Inferior parietal cortex (tissue), 1 donor: ENCODE data around the gene SLC25A21.
A peak's percentile ranks its signal among the peaks of the same experiment; 100 is the strongest.

ENCODE experiments used
- DNase-seq: peaks from one replicate; pipeline ENCODE4 v3.0.0-alpha.2; 2016; ENCODE audit errors: extremely low spot score

The SLC25A21 gene

DNA sequence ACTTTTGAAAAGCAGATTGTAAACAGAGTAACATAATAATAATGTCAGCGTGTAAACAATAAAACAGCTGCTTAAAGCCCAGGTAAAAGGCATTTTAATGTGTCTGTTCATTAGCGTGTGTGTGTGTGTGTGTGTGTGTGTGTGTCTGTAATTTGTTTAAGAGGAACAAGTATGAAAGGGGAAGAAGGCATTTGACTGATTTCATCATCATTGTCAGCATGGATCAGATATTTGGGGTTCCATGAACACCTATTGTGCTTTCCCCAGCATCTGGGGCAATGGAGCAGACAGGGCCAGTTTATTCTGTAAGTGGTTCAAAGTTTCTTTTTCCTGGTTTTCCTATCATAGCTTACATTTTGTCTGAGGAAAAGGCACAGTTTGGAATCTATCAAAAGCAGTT, 28.9 kb downstream of the SLC25A21 start:
- DNase-seq, result no peak

DNA sequence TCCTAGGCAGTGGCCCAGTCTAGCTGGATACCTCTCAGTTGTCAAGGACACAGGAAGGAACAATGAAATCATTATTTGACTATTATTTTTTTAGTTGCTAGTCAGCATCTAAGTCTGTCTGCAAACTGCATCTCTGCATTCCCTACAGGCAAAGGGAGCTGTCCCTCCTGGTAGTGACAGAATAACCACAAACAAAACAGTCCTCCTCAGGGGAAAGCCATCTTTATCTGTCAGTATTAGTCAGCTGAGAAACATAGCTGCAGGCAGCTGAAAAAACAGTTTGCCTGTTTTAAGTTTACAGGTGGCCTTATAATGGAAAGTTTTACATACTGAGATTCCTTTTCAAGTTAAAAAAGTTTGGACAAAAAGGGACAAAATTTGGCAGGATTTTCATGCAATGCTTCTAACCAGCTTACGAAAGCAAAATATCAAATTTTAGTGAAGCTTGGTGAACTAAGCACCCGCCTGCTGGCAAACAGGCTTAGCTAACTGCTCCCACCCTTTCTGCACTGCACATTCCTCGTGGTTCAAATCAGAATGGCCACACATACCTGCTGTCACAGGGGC, 29.5 kb downstream of the SLC25A21 start:
- no peak for DNase-seq

DNA sequence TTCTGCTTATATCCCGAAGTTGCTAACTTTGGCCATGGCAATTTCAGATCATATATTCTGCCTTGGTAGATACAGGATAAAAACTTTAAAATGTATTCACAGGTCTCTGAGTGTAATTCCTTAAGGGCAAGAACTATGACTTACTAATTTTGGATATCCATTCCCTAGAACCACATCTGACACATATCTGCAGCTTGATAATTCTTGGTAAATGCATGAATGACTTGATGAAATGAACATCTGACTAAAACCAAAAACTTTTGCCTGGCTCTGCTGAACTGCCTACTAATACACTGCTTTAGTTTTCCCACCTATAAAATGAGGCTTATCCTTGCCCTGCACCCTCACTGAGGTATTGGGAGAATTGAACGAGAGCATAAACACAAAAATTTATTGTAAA, 32.2 kb downstream of the SLC25A21 start:
- no peak for DNase-seq

DNA sequence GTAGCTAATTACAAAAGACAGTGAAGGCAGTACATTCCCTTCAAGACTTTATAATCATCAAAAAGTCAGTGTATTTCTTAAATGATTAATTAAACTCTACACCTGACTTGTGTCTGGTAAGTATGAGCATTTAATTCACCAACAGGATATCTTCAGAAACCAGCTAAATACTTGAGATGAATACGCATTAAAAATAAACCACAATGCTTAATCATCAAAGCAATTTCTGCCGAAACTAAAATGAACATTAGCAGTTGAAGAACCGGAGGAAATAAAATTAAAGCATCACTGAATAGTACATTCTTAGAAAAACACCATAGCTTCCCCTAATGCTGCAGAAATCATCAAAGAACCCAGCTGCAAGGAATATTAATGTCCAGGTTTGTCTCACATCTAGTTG, 32.7 kb downstream of the SLC25A21 start:
- DNase-seq, result no peak

DNA sequence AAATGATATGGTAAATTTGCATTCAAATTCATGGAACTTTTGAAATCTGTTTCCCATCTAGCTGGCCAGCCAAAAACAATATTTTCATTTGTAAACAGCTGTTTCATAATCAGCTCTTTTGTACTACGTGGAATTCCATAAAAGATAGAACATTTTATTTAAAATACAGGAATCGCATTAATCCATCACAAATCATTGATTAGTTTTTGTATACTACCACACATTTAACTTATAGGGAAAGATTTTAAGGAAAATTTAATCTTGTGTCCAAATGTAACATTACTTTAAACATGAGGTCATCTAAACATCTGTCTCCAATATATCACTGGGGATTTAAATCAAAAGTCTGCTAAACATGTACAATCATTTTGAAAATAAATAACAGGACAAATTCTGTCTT, 33.5 kb downstream of the SLC25A21 start:
- DNase-seq, result no peak

DNA sequence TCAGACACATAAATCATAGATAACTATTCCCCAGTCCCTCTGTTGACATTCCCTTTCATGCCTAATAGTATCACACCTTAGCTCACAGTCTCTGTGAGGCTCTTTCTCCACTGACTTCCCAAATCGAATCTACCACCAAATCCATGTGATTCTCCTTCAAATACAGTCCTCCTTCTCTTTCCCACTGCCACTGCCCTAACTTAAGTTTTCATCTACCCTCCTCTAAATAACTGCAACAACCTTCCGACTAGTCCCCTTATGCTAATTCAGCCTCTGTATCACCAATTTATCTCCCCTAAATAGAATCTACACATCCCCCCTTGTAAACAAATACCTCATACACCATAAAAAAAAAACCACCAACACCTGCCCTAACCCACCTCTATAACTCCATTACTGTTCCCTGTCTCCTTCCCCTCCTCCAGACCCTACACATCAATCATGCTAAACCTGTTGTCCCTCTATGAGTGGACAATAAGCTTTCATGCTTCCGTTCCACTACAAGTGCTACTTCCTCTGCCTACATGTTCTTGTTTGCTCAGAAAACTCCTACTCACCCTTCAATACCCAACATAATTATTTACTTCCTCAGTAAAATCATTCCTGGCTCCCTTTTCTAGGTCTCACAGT, 39.0 kb downstream of the SLC25A21 start:
- no peak for DNase-seq

DNA sequence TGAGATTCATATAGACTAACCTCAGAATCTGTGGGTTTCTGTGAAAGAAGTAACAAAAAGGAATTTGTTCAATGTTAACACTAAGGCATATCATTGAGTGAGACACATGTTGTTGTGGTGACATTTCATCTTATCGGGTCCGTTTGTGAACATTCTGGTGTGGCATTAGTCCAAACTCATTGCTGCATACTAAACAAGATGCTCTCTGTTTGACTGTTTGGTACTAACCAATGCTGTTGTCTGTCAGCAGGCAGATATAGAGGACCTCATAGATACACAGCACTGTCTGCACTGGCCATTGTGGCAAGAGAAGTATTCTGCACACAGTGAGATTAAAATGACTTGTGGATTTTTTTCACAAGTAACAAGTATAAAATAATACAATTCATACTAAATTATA, 41.2 kb downstream of the SLC25A21 start:
- DNase-seq, result peak; percentile 51

DNA sequence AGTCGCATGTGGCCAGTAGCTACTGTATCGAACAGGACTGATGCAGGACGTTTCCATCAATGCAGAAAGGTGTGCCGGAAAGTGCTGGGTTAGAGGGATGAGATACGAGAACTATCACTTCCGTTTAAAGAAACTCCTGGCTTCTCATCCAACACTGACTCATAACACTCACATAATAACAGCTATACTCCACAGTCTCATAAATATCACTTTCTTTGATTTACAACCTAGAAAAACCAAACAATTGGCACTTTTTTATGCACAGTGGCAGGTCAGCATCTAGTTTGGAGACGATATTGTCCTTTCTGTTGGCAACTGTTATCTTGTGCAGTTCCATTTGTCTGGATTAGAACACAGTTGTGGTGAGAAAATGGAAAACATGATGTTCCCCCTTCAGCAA, 43.4 kb downstream of the SLC25A21 start:
- DNase-seq, result no peak

DNA sequence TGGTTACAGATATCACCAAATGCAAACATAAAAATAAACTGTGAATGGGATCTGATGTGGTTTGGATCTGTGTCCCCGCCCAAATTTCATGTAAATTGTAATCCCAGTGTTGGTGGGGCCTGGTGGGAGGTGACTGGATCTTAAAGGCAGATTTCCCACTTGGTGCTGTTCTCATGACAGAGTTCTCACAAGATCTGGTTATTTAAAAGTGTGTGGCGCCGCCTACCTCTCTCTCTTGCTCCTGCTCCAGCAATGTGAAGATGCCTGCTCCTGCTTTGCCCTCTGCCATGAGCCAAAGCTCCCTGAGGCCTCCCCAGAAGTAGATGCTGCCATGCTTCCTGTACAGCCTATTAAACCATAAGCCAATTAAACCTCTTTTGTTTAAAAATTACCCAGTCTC, 47.8 kb downstream of the SLC25A21 start:
- no peak for DNase-seq

DNA sequence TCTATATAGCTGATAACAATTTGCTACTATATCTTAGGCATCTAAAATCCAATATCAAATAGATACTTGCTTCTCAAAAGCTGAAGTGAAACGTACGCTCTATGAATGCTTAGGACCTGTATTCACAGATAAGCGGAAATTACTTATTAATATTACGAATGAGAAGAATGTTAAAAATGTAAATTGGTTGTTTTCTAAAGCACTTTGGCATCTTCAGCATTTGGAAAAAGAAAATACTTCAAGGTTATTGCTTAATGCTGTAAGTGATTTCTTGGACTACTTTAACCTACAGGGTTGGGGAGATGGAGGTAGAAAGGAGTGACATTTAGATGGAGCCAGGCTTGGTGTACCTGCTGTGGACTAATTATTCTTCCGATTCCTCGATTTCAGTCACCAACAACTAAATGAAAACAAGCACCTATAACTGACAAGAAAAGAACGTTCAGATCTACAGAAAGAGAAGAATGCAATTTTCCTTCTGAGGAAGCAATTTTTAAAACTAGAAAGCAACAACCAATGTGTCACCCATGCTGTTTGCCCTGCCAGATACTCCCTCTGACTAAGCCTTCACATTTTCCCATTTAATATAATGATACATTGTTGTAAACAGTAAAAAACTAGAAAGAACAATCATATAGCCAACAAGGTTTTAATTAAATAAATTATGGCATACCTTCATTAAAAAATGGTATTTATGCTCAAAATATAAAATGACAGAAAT, 49.3 kb downstream of the SLC25A21 start:
- no peak for DNase-seq

DNA sequence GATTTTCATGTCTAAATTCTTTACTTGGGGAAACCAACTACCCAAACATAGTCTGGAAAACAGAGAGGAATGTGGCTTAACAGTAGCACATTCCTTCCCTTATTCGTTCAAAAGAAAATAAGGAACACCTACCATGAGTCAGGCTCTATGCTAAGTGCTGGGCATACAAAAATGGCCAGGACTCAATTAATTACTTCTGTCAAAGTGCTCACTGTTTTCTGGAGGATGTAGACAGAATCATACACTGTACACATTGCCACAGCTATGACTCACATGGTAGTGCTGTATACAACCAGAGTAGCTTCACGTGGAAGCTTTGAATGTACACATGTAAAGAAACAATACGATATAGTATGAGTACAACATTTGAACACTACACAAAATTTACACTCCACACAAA, 50.1 kb downstream of the SLC25A21 start:
- DNase-seq, result no peak

DNA sequence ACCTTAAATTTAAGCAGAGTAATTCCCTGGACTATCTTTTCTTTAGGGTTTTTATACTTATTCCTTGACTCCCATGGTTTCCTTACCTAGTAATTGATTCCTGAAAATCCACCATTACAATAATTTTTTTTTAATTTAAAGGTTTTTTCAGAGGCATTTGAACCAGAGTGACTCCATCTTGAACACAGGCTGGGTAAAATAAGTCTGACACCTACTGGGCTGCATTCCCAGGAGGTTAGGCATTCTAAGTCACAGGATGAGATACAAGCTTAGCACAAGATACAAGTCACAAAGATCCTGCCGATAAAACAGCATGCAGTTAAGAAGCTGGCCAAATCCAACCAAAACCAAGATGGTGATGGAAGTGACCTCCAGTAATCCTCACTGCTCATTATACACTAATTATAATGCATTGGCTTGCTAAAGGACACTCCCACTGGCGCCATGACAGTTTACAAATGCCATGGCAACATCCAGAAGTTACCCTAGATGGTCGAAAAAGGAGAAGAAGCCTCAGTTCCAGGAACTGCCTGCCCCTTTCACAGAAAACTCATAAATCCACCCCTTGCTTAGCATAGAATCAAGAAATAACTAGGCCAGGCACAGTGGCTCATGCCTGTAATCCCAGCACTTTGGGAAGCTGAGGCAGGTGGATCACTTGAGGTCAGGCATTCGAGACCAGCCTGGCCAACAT, 53.6 kb downstream of the SLC25A21 start:
- no peak for DNase-seq

DNA sequence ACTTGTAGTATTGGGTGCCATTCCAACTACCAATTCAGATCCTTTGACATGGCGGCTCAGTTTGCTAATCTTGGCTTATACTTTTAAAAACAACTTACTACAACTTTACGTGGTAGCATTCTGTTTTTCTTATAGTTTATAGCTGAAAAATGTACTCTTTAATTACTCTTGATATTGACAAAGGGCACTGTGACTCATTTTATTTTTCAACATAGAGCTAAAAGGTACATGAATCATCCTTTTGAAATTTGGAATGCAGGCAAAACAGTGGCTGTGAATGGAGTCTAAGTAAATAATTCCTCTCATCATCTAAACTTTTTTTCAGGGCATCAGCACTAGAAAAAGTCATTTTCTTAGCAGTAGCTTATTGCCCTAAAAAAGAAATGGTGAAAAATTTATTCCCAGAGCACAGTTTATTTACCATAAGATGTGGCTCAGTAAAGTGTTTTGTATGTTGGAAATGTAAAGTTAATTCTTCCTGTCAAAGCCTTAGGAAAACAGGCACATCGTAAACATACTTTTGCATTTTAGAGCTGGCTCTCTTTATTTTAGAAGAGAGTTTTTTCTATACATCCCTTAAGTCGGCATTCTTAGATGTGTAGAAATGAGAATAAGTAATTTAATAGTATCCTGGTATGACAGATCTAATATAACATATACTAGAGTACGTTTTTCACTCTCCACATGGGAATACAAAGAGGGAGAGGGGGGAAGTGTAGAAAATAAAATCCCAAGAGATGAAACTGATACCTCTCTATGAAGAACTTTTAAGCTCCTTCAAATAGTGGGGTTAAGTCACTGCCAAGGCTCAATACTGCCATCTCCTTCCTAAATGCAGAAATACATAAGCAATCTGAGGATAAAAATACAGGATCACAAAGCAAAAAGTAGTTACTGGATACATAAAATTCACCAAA, 55.2 kb downstream of the SLC25A21 start:
- no peak for DNase-seq

DNA sequence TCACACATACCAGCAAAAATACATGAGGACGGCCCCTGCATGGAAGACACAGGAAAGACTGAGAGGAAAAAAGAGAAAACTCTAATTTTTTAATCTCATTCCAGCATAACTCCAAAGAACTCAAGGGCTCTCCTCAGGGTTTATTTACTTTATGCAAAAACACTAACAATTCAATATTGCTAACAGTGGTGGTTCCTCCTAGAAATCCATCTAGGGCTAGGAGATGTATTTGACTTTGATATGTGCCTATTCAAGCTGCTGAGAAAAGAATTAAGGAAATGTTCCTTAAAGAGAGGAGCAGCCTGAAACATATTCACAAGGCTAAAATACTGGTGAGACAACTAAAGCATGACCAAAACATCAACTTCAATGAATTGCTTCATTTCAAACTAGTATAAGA, 57.0 kb downstream of the SLC25A21 start:
- no peak for DNase-seq

DNA sequence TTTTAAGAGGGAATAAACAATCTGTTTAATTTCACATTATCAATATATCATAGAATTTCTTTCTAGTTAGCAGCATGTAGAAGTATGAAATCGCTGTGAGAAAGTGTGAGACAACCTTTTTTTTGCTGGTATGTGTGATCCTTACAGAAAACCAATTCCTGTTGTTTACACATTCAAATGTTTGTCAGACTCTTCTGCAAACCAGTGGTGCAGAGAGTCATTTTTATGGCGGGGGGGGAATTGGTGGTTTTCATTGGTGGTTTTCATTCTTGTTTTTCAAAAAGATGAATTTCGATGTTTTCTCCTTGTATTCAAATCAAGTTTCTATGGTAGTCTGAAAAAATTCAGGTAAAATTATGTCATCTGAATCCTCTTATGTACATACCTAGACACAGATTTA, 57.8 kb downstream of the SLC25A21 start:
- no peak for DNase-seq

DNA sequence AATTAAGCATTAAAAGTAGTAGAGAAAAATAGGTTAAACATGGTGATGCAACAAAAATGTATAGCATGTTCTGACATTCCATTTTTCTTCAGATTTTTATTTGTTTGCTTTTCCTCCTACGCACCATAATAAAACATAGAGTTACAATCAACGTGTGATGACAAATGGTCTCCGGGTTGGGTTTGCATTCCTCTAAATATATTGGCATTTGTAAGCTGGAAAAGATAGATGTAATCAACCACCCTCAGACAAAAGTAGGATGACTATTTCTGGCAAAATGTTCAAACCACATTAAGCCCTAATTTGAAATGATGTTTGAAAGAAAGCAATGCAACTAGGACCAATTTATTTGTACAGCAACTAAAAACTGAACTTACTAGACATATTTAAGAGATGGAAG, 58.4 kb downstream of the SLC25A21 start:
- no peak for DNase-seq

DNA sequence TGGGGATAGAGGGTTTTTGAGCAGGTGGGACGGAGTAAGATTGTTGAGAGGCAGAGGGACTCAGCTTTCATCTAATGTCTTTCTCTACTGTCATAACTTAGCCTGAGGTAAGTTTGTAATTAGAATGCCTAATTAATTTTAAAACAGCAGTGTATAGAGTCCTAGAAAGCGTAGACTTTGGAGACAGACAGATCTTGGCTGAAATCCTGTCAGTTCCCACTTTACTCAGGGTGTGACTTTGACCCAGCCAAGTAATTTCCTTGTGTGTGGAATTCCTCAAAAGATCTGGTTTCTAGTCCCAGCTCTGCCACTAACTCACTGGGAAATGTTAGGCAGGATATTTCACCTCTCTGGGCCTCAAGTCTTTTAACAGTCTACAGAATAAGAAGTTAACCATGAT, 74.3 kb downstream of the SLC25A21 start:
- DNase-seq, result no peak

DNA sequence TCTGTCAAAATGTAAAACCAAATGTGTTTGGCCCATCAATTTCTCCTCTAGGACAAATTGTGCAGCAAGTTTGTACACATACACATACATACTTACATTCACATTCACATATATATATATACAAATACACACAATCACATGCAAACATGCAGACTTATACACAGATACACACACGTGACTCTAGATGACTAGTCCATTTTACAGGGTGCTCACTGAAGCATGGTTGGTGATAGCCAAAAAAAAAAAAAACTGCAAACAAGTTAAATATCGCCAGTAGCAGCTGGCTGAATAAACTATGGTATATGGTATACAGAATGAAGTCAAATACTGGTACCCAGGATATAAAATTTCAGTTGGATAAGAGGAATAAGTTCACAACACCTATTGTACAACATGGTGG, 77.9 kb downstream of the SLC25A21 start:
- no peak for DNase-seq

DNA sequence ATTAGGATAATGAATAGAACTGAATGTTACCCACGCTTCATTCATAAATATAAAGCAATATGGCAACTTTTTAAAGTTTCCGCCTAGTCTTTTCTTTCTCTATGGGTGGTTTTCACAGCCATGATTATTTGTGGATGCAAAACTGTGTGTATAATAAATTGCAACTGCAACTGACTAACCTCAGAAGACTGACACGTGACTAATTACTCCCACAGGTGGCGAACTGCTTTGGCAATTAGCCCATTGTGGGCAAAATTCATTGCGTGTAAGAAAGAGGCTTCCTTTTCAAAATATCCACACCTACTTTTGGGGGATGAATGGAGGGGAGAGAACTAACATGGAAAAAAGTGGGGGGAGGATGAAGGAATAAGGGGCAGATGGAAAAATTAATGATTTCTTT, 79.0 kb downstream of the SLC25A21 start:
- no peak for DNase-seq

DNA sequence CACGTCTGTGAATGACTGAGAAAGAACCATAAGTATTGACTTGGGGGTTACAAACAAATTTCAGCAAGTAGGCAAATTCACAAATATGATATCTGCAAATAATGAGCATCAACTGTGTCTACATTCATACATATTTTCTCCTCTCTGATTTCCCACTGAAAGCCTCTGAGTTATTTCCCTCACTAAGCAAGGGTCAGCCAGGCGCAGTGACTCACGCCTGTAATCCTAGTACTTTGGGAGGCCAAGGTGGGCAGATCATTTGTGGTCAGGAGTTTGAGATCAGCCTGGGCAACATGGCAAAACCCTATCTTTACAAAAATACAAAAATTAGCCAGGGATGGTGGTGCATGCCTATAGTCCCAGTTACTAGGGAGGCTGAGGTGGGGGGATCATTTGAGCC, 80.8 kb downstream of the SLC25A21 start:
- no peak for DNase-seq

DNA sequence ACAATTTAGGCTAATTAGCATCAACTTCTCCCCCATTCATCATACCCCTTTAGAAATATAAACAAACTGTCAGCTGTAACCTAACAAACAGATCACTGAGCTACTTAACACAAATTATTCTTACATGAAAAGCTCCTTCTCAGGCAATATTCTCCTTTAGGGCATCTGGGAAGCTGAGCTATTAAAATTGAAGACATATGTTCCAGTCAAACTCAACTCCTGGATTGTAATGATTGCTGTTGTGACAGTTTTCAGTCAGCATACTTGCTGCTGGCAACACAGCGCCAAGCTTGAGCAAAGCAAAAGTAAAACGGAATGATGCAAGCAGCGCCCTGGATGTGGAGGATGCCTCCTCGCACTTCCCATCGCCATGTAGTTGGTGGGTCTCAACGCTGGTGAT, 82.4 kb downstream of the SLC25A21 start:
- DNase-seq, result no peak

DNA sequence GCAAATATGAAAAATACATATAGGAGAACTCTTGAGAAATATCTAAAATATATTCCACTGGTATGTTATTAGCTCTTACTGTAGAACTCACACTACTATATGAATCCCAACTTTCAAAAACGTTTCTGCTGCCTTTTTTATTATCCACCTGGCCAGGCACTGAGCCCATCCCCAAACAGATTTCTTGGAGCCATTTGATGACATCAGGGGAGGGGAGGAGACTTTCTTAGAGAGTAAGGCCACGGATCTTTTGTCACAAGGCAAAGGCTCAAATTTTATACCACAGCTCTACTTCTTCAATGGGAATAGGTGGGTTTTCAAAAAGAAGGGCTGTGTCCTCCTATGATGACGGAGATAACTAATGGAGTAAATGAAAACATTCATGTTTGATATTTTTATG, 83.0 kb downstream of the SLC25A21 start:
- DNase-seq, result no peak
